ENCODE data around the gene NOD1.

NOD1 gene

DNA sequence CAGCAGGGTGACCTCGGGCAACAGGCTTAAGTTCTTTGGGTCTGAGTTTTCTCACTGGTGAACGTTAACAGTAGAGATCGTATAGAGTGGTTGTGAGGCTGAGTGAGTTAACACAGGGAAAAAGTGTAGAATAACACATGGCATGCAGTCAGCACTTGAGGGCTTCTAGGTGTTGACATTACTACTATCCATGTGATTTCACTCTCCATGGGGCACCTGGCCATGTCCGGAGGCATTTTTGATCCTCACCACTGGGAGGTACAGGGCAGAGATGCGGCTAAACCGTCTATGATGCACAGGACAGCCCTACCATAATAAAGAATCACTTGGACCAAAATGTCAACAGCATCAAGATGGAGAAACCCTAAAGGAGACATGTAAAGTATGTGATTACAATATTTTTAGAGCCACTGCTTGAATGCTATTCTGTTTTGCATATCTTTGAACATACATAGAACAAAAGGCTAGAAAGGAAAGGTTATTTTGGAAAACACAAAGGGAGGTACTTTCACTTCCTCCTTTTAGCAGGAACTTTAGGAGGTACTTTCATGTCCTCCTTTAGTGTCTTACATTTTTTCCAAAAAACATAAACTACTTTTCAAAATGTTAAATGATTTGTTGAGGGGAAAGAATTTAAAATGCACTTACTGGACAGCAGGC lies 44.3 kb downstream of the NOD1 start:
- Histone ChIP-seq H3K27ac (no peak overlapping the region), H3K4me3 (no peak overlapping the region), H3K9ac (ENCODE audit: insufficient read length) (no peak overlapping the region), H3K36me3 (ENCODE audit: insufficient read depth, low read length) (no peaks in the 10 kb centered on the region; the same call in 1 of the 2 replicates), H3K9me3 (ENCODE audit: low read depth, low read length) (no peaks in the 10 kb centered on the region)
- DNase-seq (ENCODE audit: low read depth, low spot score): no peak
- TF ChIP-seq EZH2 (IDR thresholded peaks at IDR 0.05) (no peak), POLR2AphosphoS5 (IDR thresholded peaks at IDR 0.05; ENCODE audit: borderline replicate concordance, low read depth, low read length) (no peak), FOXP2 (optimal IDR thresholded peaks at IDR 0.05; ENCODE audit: control extremely low read depth, extremely low read length, insufficient read depth) (no peak)

DNA sequence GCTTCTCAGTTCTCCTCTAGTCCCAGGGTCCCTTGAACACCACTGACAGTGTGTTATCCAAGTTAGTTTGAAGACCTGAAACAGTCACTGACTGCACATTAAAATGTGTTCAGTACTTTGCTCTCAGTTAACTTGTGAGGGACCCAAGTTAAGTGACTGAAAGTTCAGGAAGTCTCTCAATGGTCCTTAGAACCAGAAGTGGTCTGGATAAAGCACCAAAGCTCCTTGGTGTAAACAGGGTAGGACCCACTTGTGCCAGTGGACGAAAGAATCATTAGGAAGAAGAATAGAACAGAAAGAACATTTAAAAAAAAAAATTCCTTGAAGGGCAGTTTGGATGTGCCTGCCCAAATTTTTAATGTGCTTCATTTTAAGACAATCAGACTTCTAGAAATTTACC lies 45.1 kb downstream of the NOD1 start:
- H3K9ac ChIP-seq (ENCODE audit: insufficient read length): no peak overlapping the region
- no peaks in the 10 kb centered on the region for H3K9me3 ChIP-seq (ENCODE audit: low read depth, low read length)
- H3K36me3 ChIP-seq (ENCODE audit: insufficient read depth, low read length): no peaks in the 10 kb centered on the region; the same call in 1 of the 2 replicates
- H3K4me3 ChIP-seq: no peak overlapping the region
- DNase-seq (ENCODE audit: low read depth, low spot score): no peak
- H3K27ac ChIP-seq: no peak overlapping the region
- TF ChIP-seq POLR2AphosphoS5 (IDR thresholded peaks at IDR 0.05; ENCODE audit: borderline replicate concordance, low read depth, low read length) (no peak), FOXP2 (optimal IDR thresholded peaks at IDR 0.05; ENCODE audit: control extremely low read depth, extremely low read length, insufficient read depth) (no peak), EZH2 (IDR thresholded peaks at IDR 0.05) (no peak)

DNA sequence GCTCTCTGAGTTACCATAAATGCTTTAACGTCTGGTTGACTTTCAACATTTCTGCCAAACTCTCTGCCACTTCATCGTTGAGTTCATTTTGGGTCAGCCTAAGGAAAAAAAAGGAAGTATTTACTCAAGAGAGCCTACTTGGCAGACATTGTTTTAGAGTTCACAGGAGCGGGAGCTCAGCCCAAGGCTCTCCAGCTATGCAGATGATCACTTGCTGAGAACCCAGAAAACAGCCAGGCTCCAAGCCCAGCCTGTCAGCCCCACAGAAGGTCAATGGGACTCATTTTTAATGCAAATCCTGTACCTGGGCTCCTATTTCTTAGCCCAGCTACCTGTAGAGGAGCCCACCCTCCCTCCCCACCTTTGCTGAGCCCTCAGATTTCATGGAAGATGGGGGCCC lies 45.5 kb downstream of the NOD1 start:
- H3K9ac ChIP-seq (ENCODE audit: insufficient read length): no peak overlapping the region
- TF ChIP-seq EZH2 (IDR thresholded peaks at IDR 0.05) (no peak), POLR2AphosphoS5 (IDR thresholded peaks at IDR 0.05; ENCODE audit: borderline replicate concordance, low read depth, low read length) (no peak), FOXP2 (optimal IDR thresholded peaks at IDR 0.05; ENCODE audit: control extremely low read depth, extremely low read length, insufficient read depth) (no peak)
- no peak overlapping the region for H3K4me3 ChIP-seq
- no peaks in the 10 kb centered on the region; the same call in 1 of the 2 replicates for H3K36me3 ChIP-seq (ENCODE audit: insufficient read depth, low read length)
- DNase-seq (ENCODE audit: low read depth, low spot score): no peak
- H3K27ac ChIP-seq: no peak overlapping the region
- H3K9me3 ChIP-seq (ENCODE audit: low read depth, low read length): no peaks in the 10 kb centered on the region

DNA sequence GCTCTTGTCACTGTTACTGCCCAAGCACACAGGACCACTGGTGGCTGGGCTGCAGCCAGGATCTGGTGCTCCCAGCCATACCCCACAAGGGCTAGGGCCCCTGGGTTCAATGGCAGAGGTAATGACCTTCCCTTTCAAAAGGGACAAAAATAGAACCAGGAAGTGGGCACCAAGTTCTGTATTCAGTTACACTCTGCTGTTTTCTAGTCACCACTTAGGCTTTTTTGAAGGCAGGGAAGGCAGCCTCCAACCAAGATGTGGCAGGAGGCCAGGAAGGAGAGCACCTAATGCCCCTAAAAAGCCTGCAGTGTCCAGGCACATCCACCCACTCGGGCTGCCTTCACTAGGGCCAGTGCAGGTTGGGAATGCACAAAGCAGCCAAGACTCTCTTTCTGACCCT lies 47.8 kb downstream of the NOD1 start:
- peak overlapping the region; percentile 40; the same call in 1 of the 2 replicates for H3K27ac ChIP-seq

DNA sequence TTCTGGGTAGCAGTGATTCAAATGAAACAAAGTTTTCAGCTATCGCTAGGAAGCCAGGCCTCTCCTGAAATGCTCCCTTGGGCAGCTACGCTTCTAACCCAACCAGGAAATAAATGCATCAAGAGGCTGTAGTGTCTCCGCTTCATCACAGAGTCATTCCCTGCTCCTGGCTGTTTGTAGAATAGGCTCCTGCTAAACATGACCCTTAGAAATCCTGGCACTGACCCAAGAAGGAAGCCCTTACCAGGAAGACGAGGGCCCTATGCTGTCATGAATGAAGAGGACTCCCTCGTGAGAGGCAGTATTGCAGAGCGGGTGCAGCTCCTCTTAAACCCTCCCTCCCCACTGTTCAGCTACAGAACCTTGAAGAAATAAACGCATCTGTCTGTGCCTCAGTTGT lies 48.3 kb downstream of the NOD1 start:
- peak overlapping the region; percentile 40; the same call in 1 of the 2 replicates for H3K27ac ChIP-seq
- TF ChIP-seq EZH2 (IDR thresholded peaks at IDR 0.05): no peak
- TF ChIP-seq FOXP2 (optimal IDR thresholded peaks at IDR 0.05; ENCODE audit: control extremely low read depth, extremely low read length, insufficient read depth): no peak
- no peak; the same call in 1 of the 2 replicates for TF ChIP-seq POLR2AphosphoS5 (IDR thresholded peaks at IDR 0.05; ENCODE audit: borderline replicate concordance, low read depth, low read length)
- H3K9me3 ChIP-seq (ENCODE audit: low read depth, low read length): no peaks in the 10 kb centered on the region
- H3K4me3 ChIP-seq: no peak overlapping the region
- no peak overlapping the region for H3K9ac ChIP-seq (ENCODE audit: insufficient read length)
- DNase-seq (ENCODE audit: low read depth, low spot score): peak; percentile 39
- H3K36me3 ChIP-seq (ENCODE audit: insufficient read depth, low read length): no peaks in the 10 kb centered on the region

More for the DNA sequence above, 47.8 kb downstream of the NOD1 start:
- DNase-seq (ENCODE audit: low read depth, low spot score): no peak
- H3K9me3 ChIP-seq (ENCODE audit: low read depth, low read length): no peaks in the 10 kb centered on the region
- TF ChIP-seq EZH2 (IDR thresholded peaks at IDR 0.05) (no peak), FOXP2 (optimal IDR thresholded peaks at IDR 0.05; ENCODE audit: control extremely low read depth, extremely low read length, insufficient read depth) (no peak), POLR2AphosphoS5 (IDR thresholded peaks at IDR 0.05; ENCODE audit: borderline replicate concordance, low read depth, low read length) (no peak)
- no peak overlapping the region for H3K4me3 ChIP-seq
- H3K9ac ChIP-seq (ENCODE audit: insufficient read length): no peak overlapping the region
- H3K36me3 ChIP-seq (ENCODE audit: insufficient read depth, low read length): no peaks in the 10 kb centered on the region

DNA sequence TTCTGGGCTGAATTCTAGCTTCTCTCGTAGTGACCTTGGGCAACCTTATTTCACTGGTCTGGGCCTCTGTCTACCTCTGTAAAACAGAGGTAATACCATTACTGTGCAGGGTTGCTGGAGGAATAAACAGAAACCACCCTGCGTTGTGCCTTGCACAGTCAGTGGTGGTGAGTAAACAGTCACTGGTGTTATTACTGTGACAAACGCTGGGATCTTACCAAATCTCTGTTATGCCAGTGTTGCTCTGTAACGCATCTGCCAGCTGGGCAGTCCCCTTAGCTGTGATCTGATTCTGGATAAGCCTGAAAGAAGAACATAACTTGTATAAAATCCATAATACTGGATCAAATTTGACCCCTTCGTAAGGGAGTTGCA lies 49.4 kb downstream of the NOD1 start:
- TF ChIP-seq FOXP2 (optimal IDR thresholded peaks at IDR 0.05; ENCODE audit: control extremely low read depth, extremely low read length, insufficient read depth) (no peak), EZH2 (IDR thresholded peaks at IDR 0.05) (no peak), POLR2AphosphoS5 (IDR thresholded peaks at IDR 0.05; ENCODE audit: borderline replicate concordance, low read depth, low read length) (no peak)
- Histone ChIP-seq H3K4me3 (no peak overlapping the region), H3K36me3 (ENCODE audit: insufficient read depth, low read length) (no peaks in the 10 kb centered on the region), H3K9me3 (ENCODE audit: low read depth, low read length) (no peaks in the 10 kb centered on the region), H3K9ac (ENCODE audit: insufficient read length) (no peak overlapping the region), H3K27ac (no peak overlapping the region)
- no peak for DNase-seq (ENCODE audit: low read depth, low spot score)

DNA sequence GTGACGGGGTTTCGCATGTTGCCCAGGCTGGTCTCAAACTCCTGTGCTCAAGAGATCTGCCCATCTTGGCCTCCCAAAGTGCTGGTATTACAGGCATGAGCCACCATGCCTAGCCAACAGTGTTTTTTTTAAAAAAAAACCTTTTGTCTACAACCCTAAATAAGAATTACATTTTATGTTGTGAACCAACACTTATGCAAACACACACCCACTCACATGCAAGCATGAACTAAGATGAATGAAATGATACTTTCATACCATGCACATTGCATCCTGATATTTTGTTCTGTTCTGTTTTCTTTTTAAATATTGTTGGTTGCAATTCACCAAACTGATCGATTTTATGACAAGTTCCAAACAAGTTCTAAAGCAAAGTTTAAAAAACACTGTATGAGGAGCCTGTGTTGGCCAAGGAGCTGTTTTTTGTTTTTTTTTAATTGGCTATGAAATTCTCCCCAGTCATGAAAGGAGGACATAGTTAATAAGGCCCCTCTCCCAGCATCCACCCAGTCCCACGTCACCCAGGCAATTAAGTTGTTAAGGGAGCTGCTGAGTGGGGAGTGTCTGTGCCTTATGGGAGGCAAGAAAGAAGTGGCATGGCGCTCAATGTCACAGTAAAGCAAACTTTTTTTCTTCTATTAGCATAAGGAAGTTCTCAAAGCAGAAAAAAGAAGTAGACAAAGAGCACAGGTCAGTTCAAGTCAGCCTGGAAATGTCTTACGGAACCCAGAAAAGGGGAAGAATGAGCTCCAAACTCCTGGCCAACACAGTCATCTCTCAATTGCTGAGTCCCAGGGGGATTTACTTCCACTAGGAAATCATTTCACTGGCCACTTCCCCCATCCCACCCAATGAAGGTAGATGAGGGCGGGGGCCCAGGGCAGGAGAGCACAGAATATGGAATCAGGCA lies 50.1 kb downstream of the NOD1 start:
- DNase-seq (ENCODE audit: low read depth, low spot score): no peak
- TF ChIP-seq EZH2 (IDR thresholded peaks at IDR 0.05) (no peak), POLR2AphosphoS5 (IDR thresholded peaks at IDR 0.05; ENCODE audit: borderline replicate concordance, low read depth, low read length) (no peak), FOXP2 (optimal IDR thresholded peaks at IDR 0.05; ENCODE audit: control extremely low read depth, extremely low read length, insufficient read depth) (no peak)
- Histone ChIP-seq H3K27ac (peak overlapping the region; percentile 60; the same call in 1 of the 2 replicates), H3K4me3 (no peak overlapping the region), H3K9me3 (ENCODE audit: low read depth, low read length) (no peaks in the 10 kb centered on the region), H3K9ac (ENCODE audit: insufficient read length) (no peak overlapping the region), H3K36me3 (ENCODE audit: insufficient read depth, low read length) (no peaks in the 10 kb centered on the region)

Data from SK-N-MC (cell line).